A673 (cell line): ENCODE data around the gene KIRREL3. TPM values are rescaled to one million over a fixed set of nuclear protein-coding genes. Genes with fewer than 3 reads are reported as not detected.

ENCODE experiments used
- BruUV-seq: library from RNA; stranded (reverse); fragments of 400-500 nt; replicated peaks from 2 replicates; lab custom pipeline; 2021; lab: Mats Ljungman, UMichigan
- CTCF ChIA-PET: fragments of 300-600 bp; sonication (Branson Sonifier 250); formaldehyde crosslinking; loops from one replicate; lab custom pipeline; 2022; ENCODE audit warnings: antibody characterized with exemption; lab: Charles Lee
- POLR2A ChIA-PET: fragments of 300-600 bp; sonication (Branson Sonifier 250); formaldehyde crosslinking; loops from one replicate; lab custom pipeline; 2022; ENCODE audit warnings: antibody characterized with exemption; ENCODE audit not compliant: low non-redundant PET; lab: Charles Lee
- DNase-seq: peaks from one replicate; pipeline ENCODE4 v3.0.0-alpha.2; 2015; ENCODE audit warnings: low spot score
- H3K27ac ChIP-seq: fragments of 200-600 bp; sonication (generic); 2 replicates; pipeline ENCODE4 v1.5.1; 2016; ENCODE audit warnings: mixed run types, low read depth, mild to moderate bottlenecking, mixed read lengths, antibody characterized with exemption, low read length; ENCODE audit not compliant: poor library complexity, severe bottlenecking
- H3K27me3 ChIP-seq: fragments of 200-600 bp; sonication (generic); replicated peaks from 2 replicates; pipeline ENCODE4 v1.6.1; 2017; ENCODE audit warnings: mixed run types, low read depth, mild to moderate bottlenecking, mixed read lengths, antibody characterized with exemption, low read length; ENCODE audit not compliant: insufficient read depth, poor library complexity
- H3K36me3 ChIP-seq: fragments of 200-600 bp; sonication (generic); 2 replicates; pipeline ENCODE4 v1.6.1; 2016; ENCODE audit warnings: mixed run types, mild to moderate bottlenecking, mixed read lengths, antibody characterized with exemption, low read length; ENCODE audit not compliant: insufficient read depth, poor library complexity, severe bottlenecking
- H3K4me1 ChIP-seq: fragments of 200-600 bp; sonication (generic); 2 replicates; pipeline ENCODE4 v1.6.1; 2017; ENCODE audit warnings: mixed run types, mild to moderate bottlenecking, mixed read lengths, antibody characterized with exemption, low read length; ENCODE audit not compliant: insufficient read depth, poor library complexity, severe bottlenecking
- H3K4me3 ChIP-seq: fragments of 200-600 bp; sonication (generic); 2 replicates; pipeline ENCODE4 v1.5.1; 2016; ENCODE audit warnings: low read depth, mixed run types, mild to moderate bottlenecking, mixed read lengths, low read length; ENCODE audit not compliant: poor library complexity, severe bottlenecking
- H3K9me3 ChIP-seq: fragments of 200-600 bp; sonication (generic); 2 replicates; pipeline ENCODE4 v1.6.1; 2016; ENCODE audit warnings: mixed run types, low read depth, mild to moderate bottlenecking, mixed read lengths, antibody characterized with exemption, low read length; ENCODE audit not compliant: poor library complexity, severe bottlenecking
- CTCF ChIP-seq: fragments of 300-800, 200-600 bp; sonication (generic); conservative IDR thresholded peaks from 2 replicates; pipeline ENCODE4 v1.5.1; 2017; ENCODE audit warnings: low read depth, mild to moderate bottlenecking, antibody characterized with exemption, low read length, moderate library complexity, mixed read lengths
- EZH2 ChIP-seq: fragments of 200-600 bp; sonication (generic); IDR thresholded peaks from 2 replicates; pipeline ENCODE4 v1.6.1; 2017; ENCODE audit warnings: borderline replicate concordance, low read depth, mild to moderate bottlenecking, mixed read lengths, antibody characterized with exemption, low read length; ENCODE audit not compliant: poor library complexity, severe bottlenecking
- intact Hi-C: fragments of 100-400 bp; cut with micrococcal nuclease; formaldehyde crosslinking; loops from one replicate; pipeline ENCODE4 v1.10.0; 2022; ENCODE audit not compliant: unreplicated experiment
- total RNA-seq: library from RNA; stranded (reverse); gene quantifications from 2 replicates; pipeline ENCODE4 v1.2.3, GENCODE V29; 2021

Gene KIRREL3
- total RNA-seq, 1 experiment from 2014 or later = not detected

DNA sequence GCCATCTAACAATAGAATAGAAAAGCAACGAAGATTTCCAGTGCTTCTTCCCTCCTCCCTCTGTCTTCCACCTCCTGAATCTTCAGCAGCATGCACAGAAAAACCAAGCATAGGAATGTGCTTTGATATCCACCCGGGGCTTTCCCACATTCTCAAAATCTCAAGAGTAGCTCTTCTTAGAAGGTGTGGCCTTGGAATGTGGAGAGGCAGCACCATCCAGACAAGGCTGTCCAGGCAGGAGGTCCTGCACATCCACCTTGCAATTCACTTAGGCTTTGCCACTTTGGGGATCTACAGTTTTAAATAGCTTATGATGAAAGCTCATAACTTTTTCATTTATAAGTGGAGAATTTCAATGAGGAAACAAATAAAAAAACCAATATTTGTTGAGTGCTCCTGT, 72.9 kb downstream of the KIRREL3 start:
- BruUV-seq = no TSS peak

DNA sequence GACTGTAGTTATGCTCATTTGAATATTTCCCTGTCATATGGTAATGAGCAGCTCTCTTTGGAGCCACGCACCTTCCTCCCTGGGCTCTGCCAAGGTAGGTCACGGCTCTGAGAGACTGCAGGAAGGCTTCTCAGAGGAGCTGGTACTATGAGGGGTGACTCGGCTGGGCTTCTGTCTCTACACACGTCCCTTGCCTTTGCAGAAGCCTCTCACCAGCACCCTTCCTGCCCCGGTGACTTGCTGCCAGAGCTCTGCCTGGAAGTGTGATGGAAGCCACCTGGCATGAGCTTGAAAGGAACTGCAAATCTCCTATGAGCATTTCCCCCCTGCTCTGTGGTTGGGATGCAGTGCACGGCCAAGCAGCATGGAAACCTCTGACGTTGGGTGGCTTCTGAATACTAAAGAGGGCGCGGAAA, 74.2 kb downstream of the KIRREL3 start:
- ChIA-PET CTCF (no interaction called here), POLR2A (no interaction called here)
- H3K4me1 ChIP-seq = no peaks in the 10 kb centered on the region
- H3K4me3 ChIP-seq = no peak overlapping the region
- intact Hi-C loops = no loop called here
- no peaks in the 10 kb centered on the region for H3K9me3 ChIP-seq
- no peak for DNase-seq
- H3K27ac ChIP-seq = no peak overlapping the region
- TF ChIP-seq CTCF = no peak
- TF ChIP-seq EZH2 = no peak
- H3K27me3 ChIP-seq = no peaks in the 10 kb centered on the region
- no peaks in the 10 kb centered on the region for H3K36me3 ChIP-seq
- no TSS peak for BruUV-seq

More for the DNA sequence above, 72.9 kb downstream of the KIRREL3 start:
- no peak overlapping the region for H3K27ac ChIP-seq
- POLR2A ChIA-PET = no interaction called here
- intact Hi-C loops = no loop called here
- H3K36me3 ChIP-seq = no peaks in the 10 kb centered on the region
- no peaks in the 10 kb centered on the region for H3K9me3 ChIP-seq
- TF ChIP-seq CTCF = no peak
- TF ChIP-seq EZH2 = no peak
- no peaks in the 10 kb centered on the region for H3K27me3 ChIP-seq
- no peaks in the 10 kb centered on the region for H3K4me1 ChIP-seq
- no peak overlapping the region for H3K4me3 ChIP-seq
- no peak for DNase-seq
- CTCF ChIA-PET = no interaction called here

DNA sequence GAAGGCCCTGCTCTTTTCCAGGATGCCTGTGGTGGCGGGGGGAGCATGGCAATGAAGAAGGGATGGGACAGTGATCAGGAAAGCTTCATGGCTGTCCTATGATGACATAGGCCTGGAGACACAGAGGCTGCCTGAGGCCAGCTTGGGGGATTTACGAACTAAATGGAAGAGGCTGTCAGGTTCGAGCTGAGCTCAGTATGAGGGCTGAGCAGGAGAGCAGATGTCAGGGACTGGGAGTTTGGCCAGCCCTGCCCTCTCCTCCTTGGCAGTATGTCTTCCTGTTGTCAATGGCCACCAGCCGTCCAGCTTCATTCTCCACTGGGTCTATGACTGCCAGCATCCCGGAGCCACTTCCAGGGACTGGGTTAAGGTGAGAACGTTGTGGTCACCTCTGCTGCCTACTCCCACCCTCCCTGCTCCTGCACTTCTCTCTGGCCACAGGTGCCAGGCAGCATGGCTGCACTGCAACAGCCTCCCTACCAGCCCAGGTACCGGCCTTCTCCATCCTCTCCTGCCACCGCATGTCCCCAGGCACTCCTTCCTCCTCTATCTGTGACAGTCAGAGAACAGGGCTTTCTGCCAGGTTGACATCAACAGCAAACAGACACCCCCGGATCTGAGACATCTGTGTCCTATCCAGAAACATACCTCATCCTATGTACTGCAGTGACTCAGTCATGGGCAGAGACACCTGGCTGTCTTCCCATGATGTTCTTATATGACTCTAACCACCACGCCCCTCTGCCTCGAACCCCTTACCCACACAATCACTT, 75.1 kb downstream of the KIRREL3 start:
- Histone ChIP-seq H3K9me3 (no peaks in the 10 kb centered on the region), H3K4me3 (no peak overlapping the region), H3K4me1 (no peaks in the 10 kb centered on the region), H3K36me3 (no peaks in the 10 kb centered on the region), H3K27ac (no peak overlapping the region), H3K27me3 (no peaks in the 10 kb centered on the region)
- ChIA-PET CTCF (no interaction called here), POLR2A (no interaction called here)
- no TSS peak for BruUV-seq
- TF ChIP-seq EZH2 (no peak), CTCF (no peak)
- intact Hi-C loops = no loop called here
- no peak for DNase-seq
